ENCODE results near the gene ATP8B4. TPM values are rescaled to one million over a fixed set of nuclear protein-coding genes. Genes with fewer than 3 reads are reported as not detected.

The ATP8B4 gene
- total and polyA plus RNA-seq, 2 donors (not counting 3 experiments of a cell fraction or from before 2014, with no cell fraction given): not detected

DNA sequence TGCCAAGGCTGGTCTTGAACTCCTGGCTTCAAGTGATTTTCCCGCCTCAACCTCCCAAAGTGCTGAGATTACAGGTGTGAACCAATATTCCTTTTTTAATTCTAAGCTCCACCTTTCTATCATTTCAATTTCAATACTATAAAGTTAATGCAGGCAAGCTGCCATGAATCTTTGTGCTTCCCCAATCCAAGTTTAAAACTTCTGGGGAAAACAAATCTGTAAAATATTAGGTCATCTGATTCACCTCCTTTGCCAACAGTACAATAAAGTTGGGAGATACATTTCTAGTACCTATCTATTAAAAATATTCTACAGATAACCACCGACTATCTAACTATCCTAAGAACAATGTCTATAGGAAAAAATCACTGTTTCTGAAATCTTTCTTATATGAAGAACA, 102.1 kb downstream of the ATP8B4 start:
- H3K36me3 ChIP-seq (ENCODE audit: control insufficient read depth in 2 of 2, extremely low read depth in 1 of 2, insufficient read depth in 2 of 2, low read length in 2 of 2): no peaks in the 10 kb centered on the region
- dilution Hi-C loops (cut with MboI; ENCODE audit: extremely low pct_ligation_motif_present, low sequenced_read_pairs) (no loop called here), intact Hi-C loops (cut with micrococcal nuclease) (no loop called here)
- no TSS peak for BruUV-seq (replicated peaks)
- H3K79me2 ChIP-seq (ENCODE audit: control insufficient read depth, insufficient read depth, low read length): no peaks in the 10 kb centered on the region
- no peaks in the 10 kb centered on the region for H4K20me1 ChIP-seq (replicated peaks; ENCODE audit: control insufficient read depth, extremely low read depth, insufficient read depth, low read length)
- H3K4me3 ChIP-seq (replicated peaks in 1 of 3; ENCODE audit: insufficient read depth in 1 of 3, low read depth in 1 of 3, low read length in 3 of 3): no peak overlapping the region
- H3K9me3 ChIP-seq (replicated peaks; ENCODE audit: control insufficient read depth, insufficient read depth, low read length): no peaks in the 10 kb centered on the region
- H3K4me1 ChIP-seq (ENCODE audit: control insufficient read depth, extremely low read depth, insufficient read depth, low read length): no peaks in the 10 kb centered on the region
- DNase-seq (ENCODE audit: low read depth, low spot score) (no peak), FAIRE-seq (no peak)
- H3K27me3 ChIP-seq (ENCODE audit: control insufficient read depth in 2 of 2, insufficient read depth in 2 of 2, low read length in 2 of 2): peaks cover under 1 to 7% of the 10 kb centered on the region in 2 experiments
- ChIA-PET POLR2A (no interaction called here), CTCF (interaction anchor here (0.7 kb wide), 1 partner anchor 9 kb away, joined by 3 read pairs; no protein-coding TSS in a partner anchor)
- H3K9me1 ChIP-seq (replicated peaks; ENCODE audit: control insufficient read depth, extremely low read depth, insufficient read depth, low read length): no peaks in the 10 kb centered on the region
- TF ChIP-seq, protein P1, sequence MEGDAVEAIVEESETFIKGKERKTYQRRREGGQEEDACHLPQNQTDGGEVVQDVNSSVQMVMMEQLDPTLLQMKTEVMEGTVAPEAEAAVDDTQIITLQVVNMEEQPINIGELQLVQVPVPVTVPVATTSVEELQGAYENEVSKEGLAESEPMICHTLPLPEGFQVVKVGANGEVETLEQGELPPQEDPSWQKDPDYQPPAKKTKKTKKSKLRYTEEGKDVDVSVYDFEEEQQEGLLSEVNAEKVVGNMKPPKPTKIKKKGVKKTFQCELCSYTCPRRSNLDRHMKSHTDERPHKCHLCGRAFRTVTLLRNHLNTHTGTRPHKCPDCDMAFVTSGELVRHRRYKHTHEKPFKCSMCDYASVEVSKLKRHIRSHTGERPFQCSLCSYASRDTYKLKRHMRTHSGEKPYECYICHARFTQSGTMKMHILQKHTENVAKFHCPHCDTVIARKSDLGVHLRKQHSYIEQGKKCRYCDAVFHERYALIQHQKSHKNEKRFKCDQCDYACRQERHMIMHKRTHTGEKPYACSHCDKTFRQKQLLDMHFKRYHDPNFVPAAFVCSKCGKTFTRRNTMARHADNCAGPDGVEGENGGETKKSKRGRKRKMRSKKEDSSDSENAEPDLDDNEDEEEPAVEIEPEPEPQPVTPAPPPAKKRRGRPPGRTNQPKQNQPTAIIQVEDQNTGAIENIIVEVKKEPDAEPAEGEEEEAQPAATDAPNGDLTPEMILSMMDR (IDR thresholded peaks at IDR 0.05; ENCODE audit: extremely low read depth in 1 of 2, insufficient read depth in 1 of 2, low read depth in 1 of 2, low read length in 2 of 2): no peak
- TF ChIP-seq JUN (IDR thresholded peaks at IDR 0.05; ENCODE audit: borderline replicate concordance, insufficient read depth, insufficient read length, low read depth) (no peak), EZH2 (IDR thresholded peaks at IDR 0.05; ENCODE audit: borderline replicate concordance, low read depth, low read length, severe bottlenecking) (no peak), FOS (IDR thresholded peaks at IDR 0.05; ENCODE audit: borderline replicate concordance, insufficient read depth, low read length) (no peak), MYC (IDR thresholded peaks at IDR 0.05; ENCODE audit: low read depth, low read length) (no peak), POLR2A (IDR thresholded peaks at IDR 0.05; ENCODE audit: low read depth, low read length) (no peak), POLR2AphosphoS5 (IDR thresholded peaks at IDR 0.05; ENCODE audit: insufficient read depth, low read depth, low read length) (no peak), GATA2 (IDR thresholded peaks at IDR 0.05; ENCODE audit: insufficient read depth, insufficient read length, low read depth, low read length) (no peak)
- TF ChIP-seq, protein P2, sequence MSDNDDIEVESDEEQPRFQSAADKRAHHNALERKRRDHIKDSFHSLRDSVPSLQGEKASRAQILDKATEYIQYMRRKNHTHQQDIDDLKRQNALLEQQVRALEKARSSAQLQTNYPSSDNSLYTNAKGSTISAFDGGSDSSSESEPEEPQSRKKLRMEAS (IDR thresholded peaks at IDR 0.05; ENCODE audit: insufficient read depth, insufficient read length): no peak
- no peak overlapping the region for H2AFZ ChIP-seq (ENCODE audit: low read depth, low read length)
- H3K27ac ChIP-seq (ENCODE audit: insufficient read depth, low read depth, low read length): no peak overlapping the region
- H3K4me2 ChIP-seq (ENCODE audit: insufficient read depth, low read length): no peak overlapping the region
- H3K9ac ChIP-seq (replicated peaks; ENCODE audit: extremely low read depth, insufficient read depth, low read length): no peak overlapping the region

Measured in endothelial cell of umbilical vein (primary cell).